A549 (cell line): Measurements from ENCODE around the gene ADAR. TPM values are rescaled to one million over a fixed set of nuclear protein-coding genes. Genes with fewer than 3 reads are reported as not detected.

ENCODE experiments used
- ATAC-seq, 2 experiments: fragments of 200-7000 bp in 1 of 2; fragments of >200 bp in 1 of 2; cut with Nextera tagmentation in 1 of 2; cut with Tn5 transposase in 1 of 2; 3 replicates each; pipeline versions ENCODE4 v1.8.0 to v1.9.1; 2018 to 2020; ENCODE audit warnings: mild to moderate bottlenecking in 1 of 2, moderate library complexity in 1 of 2
- CTCF ChIA-PET: fragments of 300-600 bp; sonication (Branson Sonifier 250); formaldehyde crosslinking; extraction: SDS; loops from one replicate; lab custom pipeline; 2021; ENCODE audit warnings: antibody characterized with exemption, inconsistent platforms; lab: Yijun Ruan, JAX
- POLR2A ChIA-PET: fragments of 350-600 bp; formaldehyde crosslinking; extraction: SDS; loops from one replicate; lab custom pipeline; 2021; ENCODE audit warnings: antibody characterized with exemption, inconsistent platforms; lab: Yijun Ruan, JAX
- DNase-seq, 2 experiments: peaks; one replicate each; pipeline versions ENCODE4 v3.0.0 to v3.0.0-alpha.2; 2011 to 2016; ENCODE audit warnings: low read depth in 1 of 2, low spot score in 1 of 2
- FAIRE-seq: peaks from 2 replicates; lab custom pipeline; 2011; peaks lifted over from hg19 to GRCh38; lab: Jason Lieb, UNC
- H3K27ac ChIP-seq, 2 experiments: fragments of >200 bp; sonication (Bioruptor Twin); formaldehyde crosslinking; 3 replicates each; pipeline ENCODE4 v1.5.1; 2016 to 2017
- H3K4me1 ChIP-seq: fragments of >200 bp; sonication (Bioruptor Twin); formaldehyde crosslinking; 3 replicates; pipeline ENCODE4 v1.6.1; 2016
- H3K4me2 ChIP-seq: fragments of >200 bp; sonication (Bioruptor Twin); formaldehyde crosslinking; 3 replicates; pipeline ENCODE4 v1.6.1; 2016
- H3K4me3 ChIP-seq: fragments of >200 bp; sonication (Bioruptor Twin); formaldehyde crosslinking; 3 replicates; pipeline ENCODE4 v1.5.1; 2016
- H3K9me3 ChIP-seq: fragments of >200 bp; sonication (Bioruptor Twin); formaldehyde crosslinking; 3 replicates; pipeline ENCODE4 v1.6.1; 2016
- ATOH8 ChIP-seq: fragments of 250-450 bp; sonication (Bioruptor Pico); IDR thresholded peaks from 2 replicates; pipeline ENCODE4 v1.5.0; 2020; ENCODE audit warnings: low read depth, mild to moderate bottlenecking, moderate library complexity
- CEBPB ChIP-seq, 2 experiments: fragments of >200 bp in 1 of 2; sonication (Bioruptor Twin) in 1 of 2; formaldehyde crosslinking in 1 of 2; IDR thresholded peaks; 2 replicates each; pipeline ENCODE4 v1.6.1; 2012 to 2016
- EHMT2 ChIP-seq: fragments of 200-600 bp; sonication (generic); IDR thresholded peaks from 2 replicates; pipeline ENCODE4 v1.6.1; 2016; ENCODE audit warnings: antibody characterized with exemption, low read depth, mild to moderate bottlenecking, moderate library complexity
- ELK1 ChIP-seq: fragments of 150-350 bp; IDR thresholded peaks from 2 replicates; pipeline ENCODE4 v1.6.1; 2014; ENCODE audit warnings: low read depth, mild to moderate bottlenecking, low read length
- EP300 ChIP-seq, 2 experiments: fragments of >200 bp; sonication (Bioruptor Twin); formaldehyde crosslinking; IDR thresholded peaks; 2 replicates in 1 of 2; 3 replicates in 1 of 2; pipeline ENCODE4 v1.6.1; 2016 to 2017
- FOSL2 ChIP-seq, 2 experiments: fragments of 450-650 bp in 1 of 2; fragments of >200 bp in 1 of 2; sonication (Bioruptor Twin) in 1 of 2; formaldehyde crosslinking; IDR thresholded peaks; 2 replicates each; pipeline versions ENCODE4 v1.5.0 to v1.6.1; 2016 to 2020; ENCODE audit warnings: mild to moderate bottlenecking in 1 of 2, moderate library complexity in 1 of 2
- HDAC2 ChIP-seq: fragments of 200-600 bp; sonication (generic); IDR thresholded peaks from 2 replicates; pipeline ENCODE4 v1.6.1; 2016
- HES2 ChIP-seq: fragments of >200 bp; sonication (Bioruptor Twin); formaldehyde crosslinking; IDR thresholded peaks from 2 replicates; pipeline ENCODE4 v1.6.1; 2016
- HOXB13 ChIP-seq: fragments of 250-450 bp; sonication (Bioruptor Pico); IDR thresholded peaks from 2 replicates; pipeline ENCODE4 v1.5.0; 2020; ENCODE audit warnings: low read depth, mild to moderate bottlenecking, moderate library complexity
- JUN ChIP-seq, 2 experiments: fragments of >200 bp; sonication (Bioruptor Twin); formaldehyde crosslinking; IDR thresholded peaks; 2 replicates in 1 of 2; 3 replicates in 1 of 2; pipeline ENCODE4 v1.6.1; 2016 to 2017
- KDM1A ChIP-seq: fragments of 200-600 bp; sonication (generic); IDR thresholded peaks from 2 replicates; pipeline ENCODE4 v1.6.1; 2016; ENCODE audit warnings: low read depth, mild to moderate bottlenecking
- NFE2L2 ChIP-seq: fragments of 150-350 bp; conservative IDR thresholded peaks from 2 replicates; pipeline ENCODE4 v1.6.1; 2014; ENCODE audit warnings: low read length
- POLR2AphosphoS2 ChIP-seq: conservative IDR thresholded peaks from 2 replicates; pipeline ENCODE4 v1.6.1; 2012; ENCODE audit warnings: low read length, improper control_type of control experiment, inconsistent platforms
- SMC3 ChIP-seq: fragments of >200 bp; sonication (Bioruptor Twin); formaldehyde crosslinking; IDR thresholded peaks from 3 replicates; pipeline ENCODE4 v1.6.1; 2018; ENCODE audit warnings: inconsistent platforms
- SREBF2 ChIP-seq: fragments of 450-650 bp; IDR thresholded peaks from 2 replicates; pipeline ENCODE4 v1.6.1; 2014; ENCODE audit warnings: mild to moderate bottlenecking, moderate library complexity
- ZC3H11A ChIP-seq: fragments of 450-650 bp; IDR thresholded peaks from 2 replicates; pipeline ENCODE4 v1.6.1; 2014; ENCODE audit warnings: antibody characterized with exemption, mild to moderate bottlenecking
- ZFP36 ChIP-seq: fragments of 450-650 bp; IDR thresholded peaks from 2 replicates; pipeline ENCODE4 v1.6.1; 2014; ENCODE audit warnings: borderline replicate concordance; ENCODE audit not compliant: partially characterized antibody
- WGBS: methylation state at CpG from one replicate; pipeline ENCODE4 v1.1.6; 2017; ENCODE audit errors: missing lambda C conversion rate; 5-methylcytosine and 5-hydroxymethylcytosine counted together
- polyA plus RNA-seq, 4 experiments: library from polyadenylated mRNA; depleted of rRNA in 3 of 4; stranded (reverse); fragments of >200 nt; fragmentation: RNase III in 1 of 4; extraction: RNeasy Plus Mini Kit Qiagen cat#74134 plus additional on column Dnase treatment in 1 of 4; gene quantifications; 2 replicates in 3 of 4; 3 replicates in 1 of 4; pipeline ENCODE4 v1.2.3, GENCODE V29; 2011 to 2017
- TF ChIP-seq, protein P1 (sequence below): fragments of 200-600 bp; sonication (generic); IDR thresholded peaks from 2 replicates; pipeline ENCODE4 v1.6.1; 2016; ENCODE audit warnings: antibody characterized with exemption, mild to moderate bottlenecking, moderate library complexity
- TF ChIP-seq, protein P2 (sequence below): IDR thresholded peaks from 2 replicates; pipeline ENCODE4 v1.6.1; 2012; ENCODE audit warnings: low read depth, borderline replicate concordance

The ADAR gene
- polyA plus RNA-seq, 2 of the 4 experiments (the other 2 are of a cell fraction), result 71.7 to 170 TPM

GRCh38 chr1:154541231-154541630 lies 66.8 kb downstream of the ADAR start:
- Histone ChIP-seq H3K4me3 (no peak overlapping the region), H3K4me2 (no peak overlapping the region), H3K27ac (no peak overlapping the region), H3K9me3 (no peaks in the 10 kb centered on the region), H3K4me1 (no peaks in the 10 kb centered on the region)
- no peak for DNase-seq
- TF ChIP-seq SMC3, result no peak
- TF ChIP-seq ZC3H11A, result no peak
- no peak for TF ChIP-seq EHMT2
- TF ChIP-seq FOSL2 (IDR thresholded peaks at IDR 0.05), result no peak
- no peak for TF ChIP-seq FOSL2 (CRISPR knock-in tag; IDR thresholded peaks at IDR 0.05)
- TF ChIP-seq, protein P1, sequence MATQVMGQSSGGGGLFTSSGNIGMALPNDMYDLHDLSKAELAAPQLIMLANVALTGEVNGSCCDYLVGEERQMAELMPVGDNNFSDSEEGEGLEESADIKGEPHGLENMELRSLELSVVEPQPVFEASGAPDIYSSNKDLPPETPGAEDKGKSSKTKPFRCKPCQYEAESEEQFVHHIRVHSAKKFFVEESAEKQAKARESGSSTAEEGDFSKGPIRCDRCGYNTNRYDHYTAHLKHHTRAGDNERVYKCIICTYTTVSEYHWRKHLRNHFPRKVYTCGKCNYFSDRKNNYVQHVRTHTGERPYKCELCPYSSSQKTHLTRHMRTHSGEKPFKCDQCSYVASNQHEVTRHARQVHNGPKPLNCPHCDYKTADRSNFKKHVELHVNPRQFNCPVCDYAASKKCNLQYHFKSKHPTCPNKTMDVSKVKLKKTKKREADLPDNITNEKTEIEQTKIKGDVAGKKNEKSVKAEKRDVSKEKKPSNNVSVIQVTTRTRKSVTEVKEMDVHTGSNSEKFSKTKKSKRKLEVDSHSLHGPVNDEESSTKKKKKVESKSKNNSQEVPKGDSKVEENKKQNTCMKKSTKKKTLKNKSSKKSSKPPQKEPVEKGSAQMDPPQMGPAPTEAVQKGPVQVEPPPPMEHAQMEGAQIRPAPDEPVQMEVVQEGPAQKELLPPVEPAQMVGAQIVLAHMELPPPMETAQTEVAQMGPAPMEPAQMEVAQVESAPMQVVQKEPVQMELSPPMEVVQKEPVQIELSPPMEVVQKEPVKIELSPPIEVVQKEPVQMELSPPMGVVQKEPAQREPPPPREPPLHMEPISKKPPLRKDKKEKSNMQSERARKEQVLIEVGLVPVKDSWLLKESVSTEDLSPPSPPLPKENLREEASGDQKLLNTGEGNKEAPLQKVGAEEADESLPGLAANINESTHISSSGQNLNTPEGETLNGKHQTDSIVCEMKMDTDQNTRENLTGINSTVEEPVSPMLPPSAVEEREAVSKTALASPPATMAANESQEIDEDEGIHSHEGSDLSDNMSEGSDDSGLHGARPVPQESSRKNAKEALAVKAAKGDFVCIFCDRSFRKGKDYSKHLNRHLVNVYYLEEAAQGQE, result no peak
- no peak for TF ChIP-seq ATOH8 (CRISPR knock-in tag)
- TF ChIP-seq EP300 (IDR thresholded peaks at IDR 0.05), result no peak
- no peak for TF ChIP-seq JUN (IDR thresholded peaks at IDR 0.05)
- no peak for TF ChIP-seq CEBPB (IDR thresholded peaks at IDR 0.05)
- no peak for TF ChIP-seq POLR2AphosphoS2
- no peak for TF ChIP-seq HOXB13
- TF ChIP-seq HDAC2, result no peak
- TF ChIP-seq, protein P2, sequence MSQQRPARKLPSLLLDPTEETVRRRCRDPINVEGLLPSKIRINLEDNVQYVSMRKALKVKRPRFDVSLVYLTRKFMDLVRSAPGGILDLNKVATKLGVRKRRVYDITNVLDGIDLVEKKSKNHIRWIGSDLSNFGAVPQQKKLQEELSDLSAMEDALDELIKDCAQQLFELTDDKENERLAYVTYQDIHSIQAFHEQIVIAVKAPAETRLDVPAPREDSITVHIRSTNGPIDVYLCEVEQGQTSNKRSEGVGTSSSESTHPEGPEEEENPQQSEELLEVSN, result no peak
- no peak for TF ChIP-seq ELK1
- no peak for TF ChIP-seq NFE2L2
- no peak for TF ChIP-seq SREBF2
- TF ChIP-seq KDM1A, result no peak
- no peak for TF ChIP-seq HES2
- TF ChIP-seq ZFP36, result no peak
- FAIRE-seq, result no peak
- 44% methylated on average over 6 of the region's 6 CpGs for WGBS
- 0 out of 6 replicates have a peak, but pooled peaks of 1 of the 2 experiments have one; percentile 4 for ATAC-seq
- CTCF ChIA-PET, result interaction anchor here (1.0 to 4.8 kb wide), 2 partner anchors 58 to 61 kb away, joined by 3 to 29 read pairs; no protein-coding TSS in a partner anchor
- POLR2A ChIA-PET, result no interaction called here
